SU-DHL-6 (cell line): ENCODE measurements around the gene MAPT.

ENCODE experiments used
- H2AFZ ChIP-seq: fragments of 200-600 bp; sonication (generic); 2 replicates; pipeline ENCODE4 v1.6.1; 2014; ENCODE audit warnings: low read depth, mild to moderate bottlenecking, moderate library complexity, mixed read lengths, antibody characterized with exemption, low read length; ENCODE audit not compliant: severe bottlenecking
- H3F3A ChIP-seq: fragments of 200-600 bp; shearing (Covaris generic); 2 replicates; pipeline ENCODE4 v1.6.0; 2016; ENCODE audit warnings: antibody characterized with exemption, mild to moderate bottlenecking; ENCODE audit not compliant: insufficient read depth
- H3K27ac ChIP-seq: fragments of 200-600 bp; sonication (generic); 2 replicates; pipeline ENCODE4 v1.5.1; 2016; ENCODE audit warnings: low read depth, mild to moderate bottlenecking, low read length, moderate library complexity, mixed read lengths
- H3K27me3 ChIP-seq: fragments of 200-600 bp; sonication (generic), shearing (Covaris generic); 2 replicates; pipeline ENCODE4 v1.6.0; 2014; ENCODE audit warnings: mild to moderate bottlenecking, low read length
- H3K36me3 ChIP-seq: fragments of 200-600 bp; sonication (generic); 2 replicates; pipeline ENCODE4 v1.6.1; 2014; ENCODE audit warnings: mild to moderate bottlenecking, low read length, mixed read lengths
- H3K4me2 ChIP-seq: fragments of 300-600, 200-600 bp; shearing (Covaris generic), sonication (generic); 2 replicates; pipeline ENCODE4 v1.6.0; 2014; ENCODE audit warnings: low read length, low read depth, mild to moderate bottlenecking; ENCODE audit not compliant: poor library complexity, severe bottlenecking
- H3K4me3 ChIP-seq: fragments of 200-600 bp; sonication (generic); 2 replicates; pipeline ENCODE4 v1.5.1; 2014; ENCODE audit warnings: antibody characterized with exemption, low read length, mild to moderate bottlenecking, mixed read lengths; ENCODE audit not compliant: insufficient read depth, poor library complexity, severe bottlenecking
- H3K79me2 ChIP-seq: fragments of 200-600 bp; sonication (generic); 2 replicates; pipeline ENCODE4 v1.6.1; 2014; ENCODE audit warnings: mild to moderate bottlenecking, low read length, moderate library complexity; ENCODE audit not compliant: insufficient read depth
- H3K9ac ChIP-seq: fragments of 200-600 bp; sonication (generic); 2 replicates; pipeline ENCODE4 v1.7.0; 2014; ENCODE audit warnings: mild to moderate bottlenecking, low read length
- H3K9me2 ChIP-seq: fragments of 200-600 bp; sonication (generic); replicated peaks from 2 replicates; pipeline ENCODE4 v1.6.1; 2014; ENCODE audit warnings: low read length; ENCODE audit not compliant: insufficient read depth
- H3K9me3 ChIP-seq: fragments of 200-600 bp; sonication (generic); 2 replicates; pipeline ENCODE4 v1.6.1; 2014; ENCODE audit warnings: low read length, mixed read lengths; ENCODE audit not compliant: insufficient read depth
- H4K20me1 ChIP-seq: fragments of 200-600 bp; sonication (generic); 2 replicates; pipeline ENCODE4 v1.6.1; 2014; ENCODE audit warnings: low read depth, mild to moderate bottlenecking, antibody characterized with exemption, low read length, moderate library complexity, mixed read lengths
- EZH2phosphoT487 ChIP-seq: fragments of 200-600 bp; sonication (generic), shearing (Covaris generic); conservative IDR thresholded peaks from 2 replicates; pipeline ENCODE4 v1.6.1; 2018; ENCODE audit warnings: mild to moderate bottlenecking, antibody characterized with exemption, low read length, moderate library complexity, mixed read lengths
- TF ChIP-seq, protein P1 (sequence below): fragments of 200-600 bp; sonication (generic); IDR thresholded peaks from one replicate; pipeline ENCODE4 v1.5.1; 2017; ENCODE audit warnings: antibody characterized with exemption, mild to moderate bottlenecking, low read length, moderate library complexity; ENCODE audit not compliant: insufficient read depth, poor library complexity, severe bottlenecking

MAPT gene

DNA sequence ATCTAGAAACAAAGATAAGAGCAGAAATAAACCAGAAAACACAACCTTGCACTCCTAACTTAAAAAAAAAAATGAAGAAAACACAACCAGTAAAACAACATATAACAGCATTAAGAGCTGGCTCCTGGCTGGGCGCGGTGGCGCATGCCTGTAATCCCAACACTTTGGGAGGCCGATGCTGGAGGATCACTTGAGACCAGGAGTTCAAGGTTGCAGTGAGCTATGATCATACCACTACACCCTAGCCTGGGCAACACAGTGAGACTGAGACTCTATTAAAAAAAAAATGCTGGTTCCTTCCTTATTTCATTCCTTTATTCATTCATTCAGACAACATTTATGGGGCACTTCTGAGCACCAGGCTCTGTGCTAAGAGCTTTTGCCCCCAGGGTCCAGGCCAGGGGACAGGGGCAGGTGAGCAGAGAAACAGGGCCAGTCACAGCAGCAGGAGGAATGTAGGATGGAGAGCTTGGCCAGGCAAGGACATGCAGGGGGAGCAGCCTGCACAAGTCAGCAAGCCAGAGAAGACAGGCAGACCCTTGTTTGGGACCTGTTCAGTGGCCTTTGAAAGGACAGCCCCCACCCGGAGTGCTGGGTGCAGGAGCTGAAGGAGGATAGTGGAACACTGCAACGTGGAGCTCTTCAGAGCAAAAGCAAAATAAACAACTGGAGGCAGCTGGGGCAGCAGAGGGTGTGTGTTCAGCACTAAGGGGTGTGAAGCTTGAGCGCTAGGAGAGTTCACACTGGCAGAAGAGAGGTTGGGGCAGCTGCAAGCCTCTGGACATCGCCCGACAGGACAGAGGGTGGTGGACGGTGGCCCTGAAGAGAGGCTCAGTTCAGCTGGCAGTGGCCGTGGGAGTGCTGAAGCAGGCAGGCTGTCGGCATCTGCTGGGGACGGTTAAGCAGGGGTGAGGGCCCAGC is 107.3 kb downstream of the MAPT start:
- Histone ChIP-seq H3K27ac (no peak overlapping the region), H3K9me3 (no peaks in the 10 kb centered on the region), H4K20me1 (no peaks in the 10 kb centered on the region), H3K79me2 (no peaks in the 10 kb centered on the region), H3K9me2 (no peaks in the 10 kb centered on the region), H3K4me3 (no peak overlapping the region), H3K27me3 (no peaks in the 10 kb centered on the region), H3F3A (no peaks in the 10 kb centered on the region), H3K4me2 (no peak overlapping the region), H2AFZ (no peak overlapping the region), H3K36me3 (no peaks in the 10 kb centered on the region), H3K9ac (no peak overlapping the region)
- TF ChIP-seq, protein P1, sequence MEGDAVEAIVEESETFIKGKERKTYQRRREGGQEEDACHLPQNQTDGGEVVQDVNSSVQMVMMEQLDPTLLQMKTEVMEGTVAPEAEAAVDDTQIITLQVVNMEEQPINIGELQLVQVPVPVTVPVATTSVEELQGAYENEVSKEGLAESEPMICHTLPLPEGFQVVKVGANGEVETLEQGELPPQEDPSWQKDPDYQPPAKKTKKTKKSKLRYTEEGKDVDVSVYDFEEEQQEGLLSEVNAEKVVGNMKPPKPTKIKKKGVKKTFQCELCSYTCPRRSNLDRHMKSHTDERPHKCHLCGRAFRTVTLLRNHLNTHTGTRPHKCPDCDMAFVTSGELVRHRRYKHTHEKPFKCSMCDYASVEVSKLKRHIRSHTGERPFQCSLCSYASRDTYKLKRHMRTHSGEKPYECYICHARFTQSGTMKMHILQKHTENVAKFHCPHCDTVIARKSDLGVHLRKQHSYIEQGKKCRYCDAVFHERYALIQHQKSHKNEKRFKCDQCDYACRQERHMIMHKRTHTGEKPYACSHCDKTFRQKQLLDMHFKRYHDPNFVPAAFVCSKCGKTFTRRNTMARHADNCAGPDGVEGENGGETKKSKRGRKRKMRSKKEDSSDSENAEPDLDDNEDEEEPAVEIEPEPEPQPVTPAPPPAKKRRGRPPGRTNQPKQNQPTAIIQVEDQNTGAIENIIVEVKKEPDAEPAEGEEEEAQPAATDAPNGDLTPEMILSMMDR: no peak
- TF ChIP-seq EZH2phosphoT487: no peak

DNA sequence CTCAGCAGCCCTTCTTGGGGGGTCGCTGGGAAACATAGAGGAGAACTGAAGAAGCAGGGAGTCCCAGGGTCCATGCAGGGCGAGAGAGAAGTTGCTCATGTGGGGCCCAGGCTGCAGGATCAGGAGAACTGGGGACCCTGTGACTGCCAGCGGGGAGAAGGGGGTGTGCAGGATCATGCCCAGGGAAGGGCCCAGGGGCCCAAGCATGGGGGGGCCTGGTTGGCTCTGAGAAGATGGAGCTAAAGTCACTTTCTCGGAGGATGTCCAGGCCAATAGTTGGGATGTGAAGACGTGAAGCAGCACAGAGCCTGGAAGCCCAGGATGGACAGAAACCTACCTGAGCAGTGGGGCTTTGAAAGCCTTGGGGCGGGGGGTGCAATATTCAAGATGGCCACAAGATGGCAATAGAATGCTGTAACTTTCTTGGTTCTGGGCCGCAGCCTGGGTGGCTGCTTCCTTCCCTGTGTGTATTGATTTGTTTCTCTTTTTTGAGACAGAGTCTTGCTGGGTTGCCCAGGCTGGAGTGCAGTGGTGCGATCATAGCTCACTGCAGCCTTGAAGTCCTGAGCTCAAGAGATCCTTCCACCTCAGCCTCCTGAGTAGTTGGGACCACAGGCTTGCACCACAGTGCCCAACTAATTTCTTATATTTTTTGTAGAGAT is 108.1 kb downstream of the MAPT start:
- no peak overlapping the region for H3K9ac ChIP-seq

DNA sequence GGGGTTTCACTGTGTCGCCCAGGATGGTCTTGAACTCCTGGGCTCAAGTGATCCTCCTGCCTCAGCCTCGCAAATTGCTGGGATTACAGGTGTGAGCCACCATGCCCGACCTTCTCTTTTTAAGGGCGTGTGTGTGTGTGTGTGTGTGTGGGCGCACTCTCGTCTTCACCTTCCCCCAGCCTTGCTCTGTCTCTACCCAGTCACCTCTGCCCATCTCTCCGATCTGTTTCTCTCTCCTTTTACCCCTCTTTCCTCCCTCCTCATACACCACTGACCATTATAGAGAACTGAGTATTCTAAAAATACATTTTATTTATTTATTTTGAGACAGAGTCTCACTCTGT is 108.6 kb downstream of the MAPT start:
- H2AFZ ChIP-seq: no peak overlapping the region

More for the DNA sequence above, 108.1 kb downstream of the MAPT start:
- Histone ChIP-seq H3K79me2 (no peaks in the 10 kb centered on the region), H3K4me2 (no peak overlapping the region), H3K36me3 (no peaks in the 10 kb centered on the region), H3F3A (no peaks in the 10 kb centered on the region), H2AFZ (no peak overlapping the region), H4K20me1 (no peaks in the 10 kb centered on the region), H3K27me3 (no peaks in the 10 kb centered on the region), H3K4me3 (no peak overlapping the region), H3K9me2 (no peaks in the 10 kb centered on the region), H3K9me3 (no peaks in the 10 kb centered on the region), H3K27ac (no peak overlapping the region)
- TF ChIP-seq, protein P1: peak; percentile 60
- no peak for TF ChIP-seq EZH2phosphoT487

More for the DNA sequence above, 108.6 kb downstream of the MAPT start:
- Histone ChIP-seq H3K9me2 (no peaks in the 10 kb centered on the region), H3K9ac (no peak overlapping the region), H3K36me3 (no peaks in the 10 kb centered on the region), H4K20me1 (no peaks in the 10 kb centered on the region), H3F3A (no peaks in the 10 kb centered on the region), H3K9me3 (no peaks in the 10 kb centered on the region), H3K27me3 (no peaks in the 10 kb centered on the region), H3K4me2 (no peak overlapping the region), H3K79me2 (no peaks in the 10 kb centered on the region), H3K4me3 (no peak overlapping the region), H3K27ac (no peak overlapping the region)
- no peak for TF ChIP-seq EZH2phosphoT487
- TF ChIP-seq, protein P1: no peak
